IMR-90 (cell line): ENCODE measurements around the gene ZNF43. TPM values are rescaled to one million over a fixed set of nuclear protein-coding genes. Genes with fewer than 3 reads are reported as not detected.
"Not testable (repeated sequence)": the region's sequence is repeated elsewhere in the genome, so short reads cannot be mapped to it uniquely, and the experiment has no call there.

Experiments used
- ATAC-seq: fragments of 200-7000 bp; cut with Tn5 transposase; 2 replicates; pipeline ENCODE4 v1.9.1; 2020; ENCODE audit warnings: low read depth, mild to moderate bottlenecking, moderate library complexity
- BruUV-seq: library from RNA; stranded (reverse); fragments of 400-500 nt; replicated peaks from 2 replicates; lab custom pipeline; 2021; lab: Mats Ljungman, UMichigan
- CTCF ChIA-PET: fragments of 300-600 bp; formaldehyde crosslinking; extraction: SDS; loops from one replicate; lab custom pipeline; 2021; ENCODE audit warnings: antibody characterized with exemption; lab: Yijun Ruan, JAX
- POLR2A ChIA-PET: fragments of 300-600 bp; sonication (Branson Sonifier 250); formaldehyde crosslinking; loops from one replicate; lab custom pipeline; 2022; ENCODE audit warnings: antibody characterized with exemption; ENCODE audit not compliant: unreplicated experiment; lab: Charles Lee
- DNase-seq: peaks from one replicate; pipeline ENCODE4 v3.0.0; 2013
- H2AFZ ChIP-seq: replicated peaks from 2 replicates; pipeline ENCODE3; 2013; ENCODE audit warnings: low read length, mild to moderate bottlenecking; ENCODE audit not compliant: poor library complexity
- H2AK5ac ChIP-seq: 2 replicates; pipeline ENCODE4 v1.6.1; 2013; ENCODE audit warnings: low read depth, low read length, inconsistent platforms
- H2AK9ac ChIP-seq: replicated peaks from 2 replicates; pipeline ENCODE3; 2013; ENCODE audit warnings: mild to moderate bottlenecking, low read depth, low read length, moderate library complexity; ENCODE audit not compliant: poor library complexity
- H2BK120ac ChIP-seq: 2 replicates; pipeline ENCODE4 v1.6.1; 2013; ENCODE audit warnings: low read depth, low read length, inconsistent platforms
- H2BK15ac ChIP-seq: 3 replicates; pipeline ENCODE4 v1.6.1; 2013; ENCODE audit warnings: low read depth, low read length, inconsistent platforms
- H2BK20ac ChIP-seq: 2 replicates; pipeline ENCODE4 v1.6.1; 2013; ENCODE audit warnings: low read depth, mild to moderate bottlenecking, inconsistent platforms, low read length, moderate library complexity
- H2BK5ac ChIP-seq: 2 replicates; pipeline ENCODE4 v1.6.1; 2013; ENCODE audit warnings: mild to moderate bottlenecking, low read depth, low read length, inconsistent platforms; ENCODE audit not compliant: poor library complexity, severe bottlenecking
- H3K14ac ChIP-seq: replicated peaks from 2 replicates; pipeline ENCODE4 v1.6.1; 2013; ENCODE audit warnings: low read depth, low read length, inconsistent platforms
- H3K18ac ChIP-seq: 2 replicates; pipeline ENCODE4 v1.6.1; 2013; ENCODE audit warnings: low read depth, low read length, control low read depth
- H3K23ac ChIP-seq: 2 replicates; pipeline ENCODE4 v1.6.1; 2013; ENCODE audit warnings: low read depth, low read length, inconsistent platforms
- H3K27ac ChIP-seq: 2 replicates; pipeline ENCODE4 v1.5.1; 2013; ENCODE audit warnings: mild to moderate bottlenecking, control low read depth, low read length; ENCODE audit not compliant: insufficient read depth
- H3K27me3 ChIP-seq: 2 replicates; pipeline ENCODE4 v1.6.1; 2013; ENCODE audit warnings: low read length; ENCODE audit not compliant: control insufficient read depth, insufficient read depth
- H3K36me3 ChIP-seq: 2 replicates; pipeline ENCODE4 v1.6.1; 2013; ENCODE audit warnings: low read length, mixed read lengths; ENCODE audit not compliant: control insufficient read depth, insufficient read depth
- H3K4ac ChIP-seq: 2 replicates; pipeline ENCODE4 v1.6.1; 2013; ENCODE audit warnings: low read depth, low read length, inconsistent platforms
- H3K4me1 ChIP-seq: 2 replicates; pipeline ENCODE4 v1.6.1; 2013; ENCODE audit warnings: low read length, mixed read lengths; ENCODE audit not compliant: control insufficient read depth, insufficient read depth
- H3K4me2 ChIP-seq: 2 replicates; pipeline ENCODE4 v1.6.1; 2013; ENCODE audit warnings: low read depth, mild to moderate bottlenecking, control low read depth, low read length, moderate library complexity
- H3K4me3 ChIP-seq: 2 replicates; pipeline ENCODE4 v1.5.1; 2013; ENCODE audit warnings: low read depth, mild to moderate bottlenecking, control low read depth, low read length, moderate library complexity; ENCODE audit not compliant: insufficient read depth
- H3K56ac ChIP-seq: 2 replicates; pipeline ENCODE4 v1.6.1; 2013; ENCODE audit warnings: low read length, inconsistent platforms; ENCODE audit not compliant: insufficient read depth; ENCODE audit errors: extremely low read depth
- H3K79me1 ChIP-seq, 2 experiments: 2 replicates each; pipeline ENCODE4 v1.6.1; 2013; ENCODE audit warnings: low read length in 2 of 2, inconsistent platforms in 1 of 2, low read depth in 1 of 2
- H3K9ac ChIP-seq: 2 replicates; pipeline ENCODE4 v1.6.1; 2013; ENCODE audit warnings: low read depth, low read length, control low read depth
- H3K9me1 ChIP-seq: 2 replicates; pipeline ENCODE4 v1.6.1; 2013; ENCODE audit warnings: low read length, inconsistent platforms; ENCODE audit not compliant: insufficient read depth
- H3K9me3 ChIP-seq: 2 replicates; pipeline ENCODE4 v1.6.1; 2013; ENCODE audit warnings: low read length; ENCODE audit not compliant: control insufficient read depth, insufficient read depth
- H4K20me1 ChIP-seq: 2 replicates; pipeline ENCODE4 v1.6.1; 2013; ENCODE audit warnings: low read length, inconsistent platforms; ENCODE audit not compliant: insufficient read depth
- H4K5ac ChIP-seq: 2 replicates; pipeline ENCODE4 v1.6.1; 2013; ENCODE audit warnings: mild to moderate bottlenecking, low read depth, low read length, control low read depth
- H4K8ac ChIP-seq, 2 experiments: 2 replicates each; pipeline ENCODE4 v1.6.1; 2013; ENCODE audit warnings: low read depth in 2 of 2, low read length in 2 of 2, control low read depth in 1 of 2, inconsistent platforms in 1 of 2
- H4K91ac ChIP-seq: 2 replicates; pipeline ENCODE4 v1.6.1; 2013; ENCODE audit warnings: low read depth, low read length, inconsistent platforms; ENCODE audit not compliant: insufficient read depth
- RCOR1 ChIP-seq: IDR thresholded peaks from 2 replicates; pipeline ENCODE4 v1.6.1; 2012; ENCODE audit warnings: mild to moderate bottlenecking, low read length, improper control_type of control experiment; ENCODE audit not compliant: insufficient replicate concordance
- USF2 ChIP-seq: fragments of 150-350 bp; IDR thresholded peaks from 2 replicates; pipeline ENCODE4 v1.6.1; 2017; ENCODE audit warnings: mild to moderate bottlenecking, antibody characterized with exemption, low read length, low read depth
- WGBS, 2 experiments: methylation state at CpG; one replicate each; pipeline versions ENCODE4 v1.1.5 to v1.1.7; 2013; ENCODE audit warnings: missing lambda C conversion rate in 2 of 2; ENCODE audit not compliant: insufficient read length in 1 of 2; ENCODE audit errors: extremely low coverage in 2 of 2; 5-methylcytosine and 5-hydroxymethylcytosine counted together
- dilution Hi-C: fragments of 300-500 bp; cut with HindIII; formaldehyde crosslinking; loops from one replicate; pipeline ENCODE4 v1.14.3; 2018; ENCODE audit warnings: low sequenced_read_pairs; ENCODE audit not compliant: unreplicated experiment
- in situ Hi-C: fragments of 300-500 bp; cut with MboI; formaldehyde crosslinking; loops from 3 replicates; pipeline ENCODE4 v1.14.3; 2019; ENCODE audit warnings: low sequenced_read_pairs, inconsistent platforms, mixed read lengths
- intact Hi-C: fragments of 100-400 bp; cut with micrococcal nuclease; formaldehyde crosslinking; loops from 2 replicates; pipeline ENCODE4 v1.10.0; 2022
- polyA plus RNA-seq, 3 experiments: library from polyadenylated mRNA; depleted of rRNA; stranded (reverse); fragments of >200 nt; gene quantifications; 2 replicates each; pipeline ENCODE4 v1.2.3, GENCODE V29; 2012; ENCODE audit warnings: low replicate concordance in 1 of 3
- total RNA-seq: library from RNA; depleted of rRNA; stranded (reverse); fragments of >200 nt; gene quantifications from 2 replicates; pipeline ENCODE4 v1.2.3, GENCODE V29; 2012

Gene ZNF43
- total and polyA plus RNA-seq, 2 of the 4 experiments (the other 2 are of a cell fraction) = 2.9 to 8.8 TPM

- TF ChIP-seq RCOR1 (no peak), USF2 (no peak)
Measured at GRCh38 chr19:21835810-21836444, at the start of gene ZNF43 (continued).

GRCh38 chr19:21885516-21885915, 49.5 kb upstream of the ZNF43 start:
- H2AFZ ChIP-seq, H2BK20ac ChIP-seq, H2BK120ac ChIP-seq, intact Hi-C loops, H4K8ac ChIP-seq, H3K4me3 ChIP-seq, in situ Hi-C loops, BruUV-seq, H4K5ac ChIP-seq, H3K36me3 ChIP-seq, H3K9me3 ChIP-seq, H3K4ac ChIP-seq, CTCF ChIA-PET, H3K4me1 ChIP-seq, H3K27me3 ChIP-seq, H2BK5ac ChIP-seq, ATAC-seq, H3K9ac ChIP-seq, POLR2A ChIA-PET, dilution Hi-C loops, DNase-seq, H3K9me1 ChIP-seq, H2AK5ac ChIP-seq, H3K14ac ChIP-seq, H3K18ac ChIP-seq, H3K56ac ChIP-seq, H2AK9ac ChIP-seq, H4K20me1 ChIP-seq, H2BK15ac ChIP-seq, H3K23ac ChIP-seq, H3K4me2 ChIP-seq, H4K91ac ChIP-seq, H3K79me1 ChIP-seq, H3K27ac ChIP-seq: not testable (repeated sequence)
- WGBS, 2 experiments = no CpG with 5 or more reads among the region's 2 CpGs

- dilution Hi-C loops = not testable (repeated sequence)
- WGBS, 2 experiments = no CpG with 5 or more reads among the region's 8 CpGs
Measured at GRCh38 chr19:21884786-21885185, 48.8 kb upstream of the ZNF43 start.

More at GRCh38 chr19:21884786-21885185, 48.8 kb upstream of the ZNF43 start:
- H3K4me1 ChIP-seq, CTCF ChIA-PET, H3K18ac ChIP-seq, H4K5ac ChIP-seq, H4K91ac ChIP-seq, H3K56ac ChIP-seq, H2BK120ac ChIP-seq, H2AK9ac ChIP-seq, H4K20me1 ChIP-seq, H2AK5ac ChIP-seq, H3K9ac ChIP-seq, POLR2A ChIA-PET, H3K4ac ChIP-seq, H3K27me3 ChIP-seq, H3K79me1 ChIP-seq, H3K9me3 ChIP-seq, H4K8ac ChIP-seq, BruUV-seq, DNase-seq, H2BK15ac ChIP-seq, in situ Hi-C loops, H3K23ac ChIP-seq, H3K9me1 ChIP-seq, H3K36me3 ChIP-seq, H3K4me2 ChIP-seq, H2BK5ac ChIP-seq, H3K4me3 ChIP-seq, H3K14ac ChIP-seq, H2AFZ ChIP-seq, H2BK20ac ChIP-seq, H3K27ac ChIP-seq, ATAC-seq, intact Hi-C loops: not testable (repeated sequence)
